H1 (cell line): ENCODE measurements around the gene UBE2I.

Experiments used
- ASH2L ChIP-seq: fragments of 200-600, 300-600 bp; sonication (generic); IDR thresholded peaks from one replicate; pipeline ENCODE4 v1.7.1; 2017; ENCODE audit warnings: low read length
- GABPA ChIP-seq: IDR thresholded peaks from 2 replicates; pipeline ENCODE4 v1.6.1; 2011; ENCODE audit warnings: mild to moderate bottlenecking, low read length, moderate library complexity, borderline replicate concordance; ENCODE audit not compliant: insufficient read depth
- TF ChIP-seq, protein P1 (sequence below), 3 experiments: IDR thresholded peaks; 1 replicate in 2 of 3; 2 replicates in 1 of 3; pipeline versions ENCODE4 v1.5.1 to v1.6.1; 2011; ENCODE audit warnings: low read length in 3 of 3, mild to moderate bottlenecking in 3 of 3, inconsistent platforms in 2 of 3, low read depth in 1 of 3, moderate library complexity in 1 of 3; ENCODE audit not compliant: insufficient read depth in 1 of 3; ENCODE audit errors: control extremely low read depth in 1 of 3

DNA sequence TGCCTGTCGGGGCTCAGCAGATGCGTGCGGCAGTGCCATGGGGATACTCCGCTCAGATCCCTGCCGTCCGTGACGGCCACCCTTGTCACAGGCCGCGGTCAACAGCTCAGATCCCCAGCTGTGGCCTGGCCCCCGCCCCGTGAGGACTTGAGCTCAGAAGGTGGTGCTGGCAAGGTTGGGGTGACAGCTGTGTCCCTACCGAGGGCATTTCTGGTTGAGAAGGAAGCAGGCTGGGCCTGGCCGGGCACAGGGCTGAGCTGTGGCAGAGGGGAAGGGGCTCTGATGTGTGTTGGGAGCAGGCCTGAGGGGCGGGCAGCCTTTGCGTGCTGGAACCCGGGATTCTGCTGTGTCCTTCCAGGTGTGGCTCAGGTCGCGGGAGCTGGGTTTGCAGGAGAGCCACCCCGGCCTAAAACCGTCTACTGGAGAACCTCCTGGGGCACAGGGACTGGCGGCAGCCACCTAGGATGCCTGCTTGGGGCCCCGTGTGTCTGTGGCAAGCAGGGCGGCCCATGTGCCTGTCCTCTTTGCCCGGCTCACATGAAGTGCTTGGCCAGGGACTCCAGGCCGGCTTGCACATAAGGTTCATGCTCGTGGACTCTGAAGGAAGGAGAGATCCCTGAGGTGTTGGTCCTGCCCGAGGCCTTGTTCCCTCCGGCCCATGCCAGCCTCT lies 5.1 kb downstream of the UBE2I start:
- no peak for TF ChIP-seq ASH2L
- TF ChIP-seq, protein P1, sequence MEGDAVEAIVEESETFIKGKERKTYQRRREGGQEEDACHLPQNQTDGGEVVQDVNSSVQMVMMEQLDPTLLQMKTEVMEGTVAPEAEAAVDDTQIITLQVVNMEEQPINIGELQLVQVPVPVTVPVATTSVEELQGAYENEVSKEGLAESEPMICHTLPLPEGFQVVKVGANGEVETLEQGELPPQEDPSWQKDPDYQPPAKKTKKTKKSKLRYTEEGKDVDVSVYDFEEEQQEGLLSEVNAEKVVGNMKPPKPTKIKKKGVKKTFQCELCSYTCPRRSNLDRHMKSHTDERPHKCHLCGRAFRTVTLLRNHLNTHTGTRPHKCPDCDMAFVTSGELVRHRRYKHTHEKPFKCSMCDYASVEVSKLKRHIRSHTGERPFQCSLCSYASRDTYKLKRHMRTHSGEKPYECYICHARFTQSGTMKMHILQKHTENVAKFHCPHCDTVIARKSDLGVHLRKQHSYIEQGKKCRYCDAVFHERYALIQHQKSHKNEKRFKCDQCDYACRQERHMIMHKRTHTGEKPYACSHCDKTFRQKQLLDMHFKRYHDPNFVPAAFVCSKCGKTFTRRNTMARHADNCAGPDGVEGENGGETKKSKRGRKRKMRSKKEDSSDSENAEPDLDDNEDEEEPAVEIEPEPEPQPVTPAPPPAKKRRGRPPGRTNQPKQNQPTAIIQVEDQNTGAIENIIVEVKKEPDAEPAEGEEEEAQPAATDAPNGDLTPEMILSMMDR (IDR thresholded peaks at IDR 0.05; ENCODE audit: control extremely low read depth in 1 of 3, insufficient read depth in 1 of 3, low read depth in 1 of 3, low read length in 3 of 3), result no peak
- no peak for TF ChIP-seq GABPA
